ENCODE measurements around the gene RPS15.

The RPS15 gene

DNA sequence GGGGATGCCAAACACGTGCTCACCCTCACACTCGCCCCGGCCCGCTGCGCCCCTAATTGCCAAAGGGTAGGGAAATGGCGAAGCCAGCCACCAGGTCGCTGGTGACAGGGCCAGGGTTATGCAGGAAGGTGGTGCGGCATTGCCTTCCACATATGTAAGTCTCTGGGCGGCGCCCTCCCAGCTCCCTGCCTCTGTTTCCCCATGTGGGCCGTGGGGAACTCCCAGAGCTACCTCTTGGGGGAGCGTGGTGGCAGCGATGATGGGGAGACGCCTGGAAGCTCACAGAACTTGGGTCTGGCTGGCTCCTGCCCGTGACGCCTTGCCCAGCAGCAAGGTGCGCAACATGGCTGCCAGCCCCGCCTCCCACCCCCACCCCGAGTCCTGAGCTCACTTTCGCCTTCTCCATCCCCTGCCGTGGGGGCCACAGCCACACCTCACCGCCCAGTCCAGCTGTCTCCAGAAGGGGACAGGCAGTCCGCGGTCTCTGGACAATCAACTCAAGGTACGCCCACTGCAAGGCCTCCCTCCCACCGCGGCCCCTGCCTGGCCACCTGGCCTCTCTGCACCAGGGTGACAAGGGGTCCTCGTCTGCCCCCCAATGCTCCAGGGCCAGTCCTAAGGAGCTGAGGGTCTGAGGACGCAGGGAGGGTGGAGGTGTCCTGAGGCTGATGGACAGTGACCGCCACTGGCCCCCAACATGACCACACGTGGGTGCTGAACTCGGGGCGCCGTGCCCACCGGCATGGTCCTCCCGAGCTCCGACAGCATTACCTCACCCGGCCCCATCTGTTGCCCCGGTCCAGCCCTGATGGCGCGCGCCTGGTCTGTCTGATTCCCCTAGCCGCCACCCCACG is 34.3 kb downstream of the RPS15 start:
- ATAC-seq: no peak; the same call in 1 of the 3 replicates

DNA sequence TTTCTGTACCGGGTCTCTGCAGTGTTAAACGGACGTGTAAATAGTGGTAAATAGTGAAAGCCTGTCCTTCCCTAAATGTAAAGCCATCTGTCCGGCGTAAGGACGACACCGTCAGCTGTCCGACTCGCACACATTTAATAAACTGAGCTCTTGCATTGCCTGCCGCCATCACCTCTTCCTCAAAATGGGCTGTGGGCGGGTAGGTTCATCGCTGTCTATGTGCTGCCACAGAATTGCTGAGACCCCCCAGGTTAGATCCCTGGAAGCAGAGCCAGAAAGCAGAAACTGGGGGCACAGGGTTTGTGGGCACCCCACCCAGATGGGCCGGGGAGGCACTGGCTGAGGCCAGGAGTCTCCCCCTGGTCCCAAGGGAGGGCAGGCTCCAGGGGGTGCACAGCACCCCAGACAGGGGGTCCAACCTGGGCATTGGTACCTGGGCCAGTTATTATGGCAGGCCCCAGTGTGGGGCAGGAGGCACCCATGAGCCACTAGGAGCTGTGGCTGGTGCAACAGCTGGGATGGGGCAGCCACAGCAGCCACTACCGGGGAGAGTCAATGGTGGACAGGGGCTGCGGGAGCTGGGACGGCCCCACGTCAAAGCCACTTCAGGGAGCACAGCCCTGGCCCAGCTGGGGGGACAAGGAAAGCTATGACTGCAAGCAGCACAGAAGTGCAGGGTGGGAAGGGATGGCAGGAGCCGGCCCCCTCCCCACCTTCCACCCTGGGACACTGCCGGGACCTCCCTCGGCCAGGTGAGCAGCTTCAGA is 35.1 kb downstream of the RPS15 start:
- no peak; the same call in 2 of the 3 replicates for ATAC-seq
- TF ChIP-seq, protein P1, sequence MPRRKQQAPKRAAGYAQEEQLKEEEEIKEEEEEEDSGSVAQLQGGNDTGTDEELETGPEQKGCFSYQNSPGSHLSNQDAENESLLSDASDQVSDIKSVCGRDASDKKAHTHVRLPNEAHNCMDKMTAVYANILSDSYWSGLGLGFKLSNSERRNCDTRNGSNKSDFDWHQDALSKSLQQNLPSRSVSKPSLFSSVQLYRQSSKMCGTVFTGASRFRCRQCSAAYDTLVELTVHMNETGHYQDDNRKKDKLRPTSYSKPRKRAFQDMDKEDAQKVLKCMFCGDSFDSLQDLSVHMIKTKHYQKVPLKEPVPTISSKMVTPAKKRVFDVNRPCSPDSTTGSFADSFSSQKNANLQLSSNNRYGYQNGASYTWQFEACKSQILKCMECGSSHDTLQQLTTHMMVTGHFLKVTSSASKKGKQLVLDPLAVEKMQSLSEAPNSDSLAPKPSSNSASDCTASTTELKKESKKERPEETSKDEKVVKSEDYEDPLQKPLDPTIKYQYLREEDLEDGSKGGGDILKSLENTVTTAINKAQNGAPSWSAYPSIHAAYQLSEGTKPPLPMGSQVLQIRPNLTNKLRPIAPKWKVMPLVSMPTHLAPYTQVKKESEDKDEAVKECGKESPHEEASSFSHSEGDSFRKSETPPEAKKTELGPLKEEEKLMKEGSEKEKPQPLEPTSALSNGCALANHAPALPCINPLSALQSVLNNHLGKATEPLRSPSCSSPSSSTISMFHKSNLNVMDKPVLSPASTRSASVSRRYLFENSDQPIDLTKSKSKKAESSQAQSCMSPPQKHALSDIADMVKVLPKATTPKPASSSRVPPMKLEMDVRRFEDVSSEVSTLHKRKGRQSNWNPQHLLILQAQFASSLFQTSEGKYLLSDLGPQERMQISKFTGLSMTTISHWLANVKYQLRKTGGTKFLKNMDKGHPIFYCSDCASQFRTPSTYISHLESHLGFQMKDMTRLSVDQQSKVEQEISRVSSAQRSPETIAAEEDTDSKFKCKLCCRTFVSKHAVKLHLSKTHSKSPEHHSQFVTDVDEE (CRISPR knock-in tag; IDR thresholded peaks at IDR 0.05): no peak
- TF ChIP-seq, protein P2, sequence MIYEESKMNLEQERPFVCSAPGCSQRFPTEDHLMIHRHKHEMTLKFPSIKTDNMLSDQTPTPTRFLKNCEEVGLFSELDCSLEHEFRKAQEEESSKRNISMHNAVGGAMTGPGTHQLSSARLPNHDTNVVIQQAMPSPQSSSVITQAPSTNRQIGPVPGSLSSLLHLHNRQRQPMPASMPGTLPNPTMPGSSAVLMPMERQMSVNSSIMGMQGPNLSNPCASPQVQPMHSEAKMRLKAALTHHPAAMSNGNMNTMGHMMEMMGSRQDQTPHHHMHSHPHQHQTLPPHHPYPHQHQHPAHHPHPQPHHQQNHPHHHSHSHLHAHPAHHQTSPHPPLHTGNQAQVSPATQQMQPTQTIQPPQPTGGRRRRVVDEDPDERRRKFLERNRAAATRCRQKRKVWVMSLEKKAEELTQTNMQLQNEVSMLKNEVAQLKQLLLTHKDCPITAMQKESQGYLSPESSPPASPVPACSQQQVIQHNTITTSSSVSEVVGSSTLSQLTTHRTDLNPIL (CRISPR knock-in tag; IDR thresholded peaks at IDR 0.05; ENCODE audit: low read depth): no peak
- no peak for TF ChIP-seq ZNF8 (CRISPR knock-in tag; IDR thresholded peaks at IDR 0.05)
- TF ChIP-seq, protein P3, sequence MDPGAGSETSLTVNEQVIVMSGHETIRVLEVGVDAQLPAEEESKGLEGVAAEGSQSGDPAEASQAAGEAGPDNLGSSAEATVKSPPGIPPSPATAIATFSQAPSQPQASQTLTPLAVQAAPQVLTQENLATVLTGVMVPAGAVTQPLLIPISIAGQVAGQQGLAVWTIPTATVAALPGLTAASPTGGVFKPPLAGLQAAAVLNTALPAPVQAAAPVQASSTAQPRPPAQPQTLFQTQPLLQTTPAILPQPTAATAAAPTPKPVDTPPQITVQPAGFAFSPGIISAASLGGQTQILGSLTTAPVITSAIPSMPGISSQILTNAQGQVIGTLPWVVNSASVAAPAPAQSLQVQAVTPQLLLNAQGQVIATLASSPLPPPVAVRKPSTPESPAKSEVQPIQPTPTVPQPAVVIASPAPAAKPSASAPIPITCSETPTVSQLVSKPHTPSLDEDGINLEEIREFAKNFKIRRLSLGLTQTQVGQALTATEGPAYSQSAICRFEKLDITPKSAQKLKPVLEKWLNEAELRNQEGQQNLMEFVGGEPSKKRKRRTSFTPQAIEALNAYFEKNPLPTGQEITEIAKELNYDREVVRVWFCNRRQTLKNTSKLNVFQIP (CRISPR knock-in tag; IDR thresholded peaks at IDR 0.05; ENCODE audit: borderline replicate concordance, low read depth): no peak
- no peak for TF ChIP-seq ZNF70 (CRISPR knock-in tag; IDR thresholded peaks at IDR 0.05)
- TF ChIP-seq SNAI2 (CRISPR knock-in tag; IDR thresholded peaks at IDR 0.05): no peak
- TF ChIP-seq ZC3H10 (CRISPR knock-in tag; IDR thresholded peaks at IDR 0.05): no peak
- no peak for TF ChIP-seq ZFP30 (CRISPR knock-in tag; IDR thresholded peaks at IDR 0.05)
- TF ChIP-seq ISL1 (CRISPR knock-in tag; IDR thresholded peaks at IDR 0.05): no peak
- no peak for TF ChIP-seq PPARA (CRISPR knock-in tag; IDR thresholded peaks at IDR 0.05; ENCODE audit: borderline replicate concordance)
- no peak for TF ChIP-seq ZNF565 (CRISPR knock-in tag; conservative IDR thresholded peaks at IDR 0.05; ENCODE audit: low read depth)
- no peak for TF ChIP-seq CSDC2 (CRISPR knock-in tag; IDR thresholded peaks at IDR 0.05)
- TF ChIP-seq TCF4 (CRISPR knock-in tag; IDR thresholded peaks at IDR 0.05; ENCODE audit: borderline replicate concordance): no peak

More for the DNA sequence above, 34.3 kb downstream of the RPS15 start:
- TF ChIP-seq ZFP3 (CRISPR knock-in tag; IDR thresholded peaks at IDR 0.05) (no peak), TCF4 (CRISPR knock-in tag; IDR thresholded peaks at IDR 0.05; ENCODE audit: borderline replicate concordance) (no peak), PPARA (CRISPR knock-in tag; IDR thresholded peaks at IDR 0.05; ENCODE audit: borderline replicate concordance) (no peak), TOX (CRISPR knock-in tag; IDR thresholded peaks at IDR 0.05; ENCODE audit: borderline replicate concordance) (no peak), OSR1 (CRISPR knock-in tag; IDR thresholded peaks at IDR 0.05) (no peak), CSDC2 (CRISPR knock-in tag; IDR thresholded peaks at IDR 0.05) (no peak), ZC3H10 (CRISPR knock-in tag; IDR thresholded peaks at IDR 0.05) (no peak), ZNF565 (CRISPR knock-in tag; conservative IDR thresholded peaks at IDR 0.05; ENCODE audit: low read depth) (no peak), ISL1 (CRISPR knock-in tag; IDR thresholded peaks at IDR 0.05) (no peak), SNAI2 (CRISPR knock-in tag; IDR thresholded peaks at IDR 0.05) (no peak), ARNTL (CRISPR knock-in tag; IDR thresholded peaks at IDR 0.05; ENCODE audit: borderline replicate concordance, low read depth) (no peak), BACH2 (CRISPR knock-in tag; IDR thresholded peaks at IDR 0.05; ENCODE audit: borderline replicate concordance) (no peak), ZNF70 (CRISPR knock-in tag; IDR thresholded peaks at IDR 0.05) (no peak), ZFP30 (CRISPR knock-in tag; IDR thresholded peaks at IDR 0.05) (no peak), ZNF8 (CRISPR knock-in tag; IDR thresholded peaks at IDR 0.05) (no peak)
- TF ChIP-seq, protein P4, sequence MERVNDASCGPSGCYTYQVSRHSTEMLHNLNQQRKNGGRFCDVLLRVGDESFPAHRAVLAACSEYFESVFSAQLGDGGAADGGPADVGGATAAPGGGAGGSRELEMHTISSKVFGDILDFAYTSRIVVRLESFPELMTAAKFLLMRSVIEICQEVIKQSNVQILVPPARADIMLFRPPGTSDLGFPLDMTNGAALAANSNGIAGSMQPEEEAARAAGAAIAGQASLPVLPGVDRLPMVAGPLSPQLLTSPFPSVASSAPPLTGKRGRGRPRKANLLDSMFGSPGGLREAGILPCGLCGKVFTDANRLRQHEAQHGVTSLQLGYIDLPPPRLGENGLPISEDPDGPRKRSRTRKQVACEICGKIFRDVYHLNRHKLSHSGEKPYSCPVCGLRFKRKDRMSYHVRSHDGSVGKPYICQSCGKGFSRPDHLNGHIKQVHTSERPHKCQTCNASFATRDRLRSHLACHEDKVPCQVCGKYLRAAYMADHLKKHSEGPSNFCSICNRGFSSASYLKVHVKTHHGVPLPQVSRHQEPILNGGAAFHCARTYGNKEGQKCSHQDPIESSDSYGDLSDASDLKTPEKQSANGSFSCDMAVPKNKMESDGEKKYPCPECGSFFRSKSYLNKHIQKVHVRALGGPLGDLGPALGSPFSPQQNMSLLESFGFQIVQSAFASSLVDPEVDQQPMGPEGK (CRISPR knock-in tag; IDR thresholded peaks at IDR 0.05; ENCODE audit: borderline replicate concordance): no peak
- TF ChIP-seq, protein P2 (CRISPR knock-in tag; IDR thresholded peaks at IDR 0.05; ENCODE audit: low read depth): no peak
- TF ChIP-seq, protein P1 (CRISPR knock-in tag; IDR thresholded peaks at IDR 0.05): no peak
- TF ChIP-seq, protein P3 (CRISPR knock-in tag; IDR thresholded peaks at IDR 0.05; ENCODE audit: borderline replicate concordance, low read depth): no peak
